WTC11 (cell line): ENCODE data around the gene IL5RA. TPM values are rescaled to one million over a fixed set of nuclear protein-coding genes. Genes with fewer than 3 reads are reported as not detected.

Source experiments
- ATAC-seq: fragments of 200-7000 bp; cut with Tn5 transposase; 2 replicates; pipeline ENCODE4 v1.10.0; 2021; ENCODE audit warnings: mild to moderate bottlenecking, moderate library complexity
- CTCF ChIA-PET: fragments of 300-600 bp; sonication (Branson Sonifier 250); formaldehyde crosslinking; loops from one replicate; lab custom pipeline; 2021; ENCODE audit warnings: antibody characterized with exemption; lab: Charles Lee
- POLR2A ChIA-PET: fragments of 350-600 bp; sonication (Branson Sonifier 250); formaldehyde crosslinking; loops from one replicate; lab custom pipeline; 2021; ENCODE audit warnings: antibody characterized with exemption; lab: Charles Lee
- DNase-seq: peaks from one replicate; pipeline ENCODE4 v3.0.0; 2021; ENCODE audit warnings: low spot score
- H3K27ac Mint-ChIP-seq: 2 replicates; pipeline ENCODE4 v1.8.0; 2021; ENCODE audit warnings: mixed read lengths
- H3K27me3 Mint-ChIP-seq: 2 replicates; pipeline ENCODE4 v1.8.0; 2021; ENCODE audit warnings: low read depth, mild to moderate bottlenecking, moderate library complexity, mixed read lengths
- H3K36me3 Mint-ChIP-seq: 2 replicates; pipeline ENCODE4 v1.8.0; 2021; ENCODE audit warnings: mixed read lengths
- H3K4me1 Mint-ChIP-seq: 2 replicates; pipeline ENCODE4 v1.8.0; 2022; ENCODE audit warnings: mixed read lengths
- H3K4me3 Mint-ChIP-seq: 2 replicates; pipeline ENCODE4 v1.8.0; 2021; ENCODE audit warnings: mild to moderate bottlenecking, moderate library complexity, mixed read lengths
- H3K9me3 Mint-ChIP-seq: 2 replicates; pipeline ENCODE4 v1.8.0; 2021; ENCODE audit warnings: mixed read lengths
- CREB1 ChIP-seq: sonication (generic); formaldehyde crosslinking; IDR thresholded peaks from 2 replicates; pipeline ENCODE4 v1.8.0; 2023; ENCODE audit warnings: mild to moderate bottlenecking, missing genetic modification reagents
- CREM ChIP-seq: sonication (generic); formaldehyde crosslinking; IDR thresholded peaks from 2 replicates; pipeline ENCODE4 v1.8.1; 2022; ENCODE audit warnings: mild to moderate bottlenecking, missing genetic modification reagents, moderate library complexity
- ELF4 ChIP-seq: sonication (generic); formaldehyde crosslinking; IDR thresholded peaks from 2 replicates; pipeline ENCODE4 v1.8.1; 2022; ENCODE audit warnings: low read depth, mild to moderate bottlenecking, moderate library complexity, missing genetic modification reagents
- FOXP1 ChIP-seq: sonication (generic); formaldehyde crosslinking; IDR thresholded peaks from 2 replicates; pipeline ENCODE4 v1.8.0; 2022; ENCODE audit warnings: missing genetic modification reagents, mild to moderate bottlenecking, moderate library complexity, borderline replicate concordance
- GABPB1 ChIP-seq: sonication (generic); formaldehyde crosslinking; IDR thresholded peaks from 2 replicates; pipeline ENCODE4 v1.8.1; 2023; ENCODE audit warnings: mild to moderate bottlenecking, missing genetic modification reagents
- KAT7 ChIP-seq: sonication (generic); formaldehyde crosslinking; IDR thresholded peaks from 2 replicates; pipeline ENCODE4 v1.8.1; 2023; ENCODE audit warnings: missing genetic modification reagents, mild to moderate bottlenecking, borderline replicate concordance
- RELA ChIP-seq: sonication (generic); formaldehyde crosslinking; IDR thresholded peaks from 2 replicates; pipeline ENCODE4 v1.8.1; 2022; ENCODE audit warnings: missing genetic modification reagents, mild to moderate bottlenecking, borderline replicate concordance
- ZNF138 ChIP-seq: sonication (generic); formaldehyde crosslinking; conservative IDR thresholded peaks from 2 replicates; pipeline ENCODE4 v1.8.1; 2022; ENCODE audit warnings: mild to moderate bottlenecking, moderate library complexity, missing genetic modification reagents
- total RNA-seq: library from RNA; stranded (reverse); gene quantifications from 3 replicates; pipeline ENCODE4 v1.2.3, GENCODE V29; 2021
- TF ChIP-seq, protein P1 (sequence below): sonication (generic); formaldehyde crosslinking; IDR thresholded peaks from 2 replicates; pipeline ENCODE4 v1.8.0; 2023; ENCODE audit warnings: mild to moderate bottlenecking, missing genetic modification reagents
- TF ChIP-seq, protein P2 (sequence below): sonication (generic); formaldehyde crosslinking; IDR thresholded peaks from 2 replicates; pipeline ENCODE4 v1.8.0; 2023; ENCODE audit warnings: missing genetic modification reagents, mild to moderate bottlenecking, borderline replicate concordance
- TF ChIP-seq, protein P3 (sequence below): sonication (generic); formaldehyde crosslinking; IDR thresholded peaks from 2 replicates; pipeline ENCODE4 v1.8.0; 2022; ENCODE audit warnings: mild to moderate bottlenecking, missing genetic modification reagents
- TF ChIP-seq, protein P4 (sequence below): sonication (generic); formaldehyde crosslinking; IDR thresholded peaks from 2 replicates; pipeline ENCODE4 v1.8.0; 2022; ENCODE audit warnings: missing genetic modification reagents
- TF ChIP-seq, protein P5 (sequence below): fragments of 250-450 bp; sonication (Bioruptor Pico); IDR thresholded peaks from 2 replicates; pipeline ENCODE4 v1.9.0; 2021; ENCODE audit warnings: mild to moderate bottlenecking

The IL5RA gene
- total RNA-seq, 1 experiment from 2014 or later: not detected

DNA sequence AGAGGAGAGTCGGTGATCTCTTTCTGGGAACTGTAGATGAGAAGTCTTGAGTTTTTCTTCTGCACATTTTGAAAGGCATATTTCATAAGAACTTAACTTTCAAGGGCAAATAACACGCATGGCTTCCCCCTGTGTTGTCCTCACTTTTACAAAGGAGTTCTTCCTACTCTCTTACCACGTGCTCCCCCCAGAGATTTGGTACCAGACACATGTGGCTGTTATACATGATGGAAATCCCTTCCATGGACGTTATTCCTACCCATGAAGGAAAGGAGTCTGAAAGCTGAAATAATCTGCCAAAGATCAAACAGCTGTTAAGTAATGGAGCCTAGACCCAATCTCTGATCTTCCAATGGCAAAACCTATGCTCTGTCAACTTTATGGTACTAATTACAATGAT is 4.4 kb downstream of the IL5RA start (continued):
- TF ChIP-seq, protein P1, sequence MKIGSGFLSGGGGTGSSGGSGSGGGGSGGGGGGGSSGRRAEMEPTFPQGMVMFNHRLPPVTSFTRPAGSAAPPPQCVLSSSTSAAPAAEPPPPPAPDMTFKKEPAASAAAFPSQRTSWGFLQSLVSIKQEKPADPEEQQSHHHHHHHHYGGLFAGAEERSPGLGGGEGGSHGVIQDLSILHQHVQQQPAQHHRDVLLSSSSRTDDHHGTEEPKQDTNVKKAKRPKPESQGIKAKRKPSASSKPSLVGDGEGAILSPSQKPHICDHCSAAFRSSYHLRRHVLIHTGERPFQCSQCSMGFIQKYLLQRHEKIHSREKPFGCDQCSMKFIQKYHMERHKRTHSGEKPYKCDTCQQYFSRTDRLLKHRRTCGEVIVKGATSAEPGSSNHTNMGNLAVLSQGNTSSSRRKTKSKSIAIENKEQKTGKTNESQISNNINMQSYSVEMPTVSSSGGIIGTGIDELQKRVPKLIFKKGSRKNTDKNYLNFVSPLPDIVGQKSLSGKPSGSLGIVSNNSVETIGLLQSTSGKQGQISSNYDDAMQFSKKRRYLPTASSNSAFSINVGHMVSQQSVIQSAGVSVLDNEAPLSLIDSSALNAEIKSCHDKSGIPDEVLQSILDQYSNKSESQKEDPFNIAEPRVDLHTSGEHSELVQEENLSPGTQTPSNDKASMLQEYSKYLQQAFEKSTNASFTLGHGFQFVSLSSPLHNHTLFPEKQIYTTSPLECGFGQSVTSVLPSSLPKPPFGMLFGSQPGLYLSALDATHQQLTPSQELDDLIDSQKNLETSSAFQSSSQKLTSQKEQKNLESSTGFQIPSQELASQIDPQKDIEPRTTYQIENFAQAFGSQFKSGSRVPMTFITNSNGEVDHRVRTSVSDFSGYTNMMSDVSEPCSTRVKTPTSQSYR (CRISPR knock-in tag): no peak
- TF ChIP-seq CREM (CRISPR knock-in tag) (no peak), RELA (CRISPR knock-in tag) (no peak), KAT7 (CRISPR knock-in tag) (no peak)

DNA sequence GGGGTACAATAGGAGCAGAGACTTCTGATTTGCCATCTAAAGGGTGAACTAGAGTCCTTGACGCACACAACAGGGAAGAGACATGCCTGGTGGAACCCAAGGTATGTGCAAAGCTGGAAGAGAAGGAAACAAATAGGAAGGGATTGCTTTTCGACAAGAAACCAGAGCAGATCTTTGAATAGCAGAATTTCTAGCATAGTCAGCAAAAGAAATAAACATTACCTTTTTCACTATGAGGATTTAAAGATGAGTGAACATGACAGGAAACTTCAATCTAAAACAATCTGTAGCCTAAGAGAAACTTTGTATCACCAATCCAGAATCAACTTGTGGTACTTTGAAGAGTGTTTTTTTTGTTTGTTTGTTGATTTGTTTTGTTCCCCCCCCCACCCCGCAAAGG is 4.9 kb downstream of the IL5RA start:
- Mint-ChIP-seq H3K36me3 (peaks cover 12% of the 10 kb centered on the region), H3K9me3 (peaks cover 50% of the 10 kb centered on the region), H3K4me3 (no peak overlapping the region), H3K27ac (no peak overlapping the region)
- POLR2A ChIA-PET: no interaction called here
- TF ChIP-seq GABPB1 (no peak), ZNF138 (CRISPR knock-in tag) (no peak), ELF4 (CRISPR knock-in tag) (no peak), FOXP1 (CRISPR knock-in tag) (no peak), CREB1 (CRISPR knock-in tag) (no peak)
- TF ChIP-seq, protein P2, sequence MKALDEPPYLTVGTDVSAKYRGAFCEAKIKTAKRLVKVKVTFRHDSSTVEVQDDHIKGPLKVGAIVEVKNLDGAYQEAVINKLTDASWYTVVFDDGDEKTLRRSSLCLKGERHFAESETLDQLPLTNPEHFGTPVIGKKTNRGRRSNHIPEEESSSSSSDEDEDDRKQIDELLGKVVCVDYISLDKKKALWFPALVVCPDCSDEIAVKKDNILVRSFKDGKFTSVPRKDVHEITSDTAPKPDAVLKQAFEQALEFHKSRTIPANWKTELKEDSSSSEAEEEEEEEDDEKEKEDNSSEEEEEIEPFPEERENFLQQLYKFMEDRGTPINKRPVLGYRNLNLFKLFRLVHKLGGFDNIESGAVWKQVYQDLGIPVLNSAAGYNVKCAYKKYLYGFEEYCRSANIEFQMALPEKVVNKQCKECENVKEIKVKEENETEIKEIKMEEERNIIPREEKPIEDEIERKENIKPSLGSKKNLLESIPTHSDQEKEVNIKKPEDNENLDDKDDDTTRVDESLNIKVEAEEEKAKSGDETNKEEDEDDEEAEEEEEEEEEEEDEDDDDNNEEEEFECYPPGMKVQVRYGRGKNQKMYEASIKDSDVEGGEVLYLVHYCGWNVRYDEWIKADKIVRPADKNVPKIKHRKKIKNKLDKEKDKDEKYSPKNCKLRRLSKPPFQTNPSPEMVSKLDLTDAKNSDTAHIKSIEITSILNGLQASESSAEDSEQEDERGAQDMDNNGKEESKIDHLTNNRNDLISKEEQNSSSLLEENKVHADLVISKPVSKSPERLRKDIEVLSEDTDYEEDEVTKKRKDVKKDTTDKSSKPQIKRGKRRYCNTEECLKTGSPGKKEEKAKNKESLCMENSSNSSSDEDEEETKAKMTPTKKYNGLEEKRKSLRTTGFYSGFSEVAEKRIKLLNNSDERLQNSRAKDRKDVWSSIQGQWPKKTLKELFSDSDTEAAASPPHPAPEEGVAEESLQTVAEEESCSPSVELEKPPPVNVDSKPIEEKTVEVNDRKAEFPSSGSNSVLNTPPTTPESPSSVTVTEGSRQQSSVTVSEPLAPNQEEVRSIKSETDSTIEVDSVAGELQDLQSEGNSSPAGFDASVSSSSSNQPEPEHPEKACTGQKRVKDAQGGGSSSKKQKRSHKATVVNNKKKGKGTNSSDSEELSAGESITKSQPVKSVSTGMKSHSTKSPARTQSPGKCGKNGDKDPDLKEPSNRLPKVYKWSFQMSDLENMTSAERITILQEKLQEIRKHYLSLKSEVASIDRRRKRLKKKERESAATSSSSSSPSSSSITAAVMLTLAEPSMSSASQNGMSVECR (CRISPR knock-in tag): no peak
- TF ChIP-seq, protein P3, sequence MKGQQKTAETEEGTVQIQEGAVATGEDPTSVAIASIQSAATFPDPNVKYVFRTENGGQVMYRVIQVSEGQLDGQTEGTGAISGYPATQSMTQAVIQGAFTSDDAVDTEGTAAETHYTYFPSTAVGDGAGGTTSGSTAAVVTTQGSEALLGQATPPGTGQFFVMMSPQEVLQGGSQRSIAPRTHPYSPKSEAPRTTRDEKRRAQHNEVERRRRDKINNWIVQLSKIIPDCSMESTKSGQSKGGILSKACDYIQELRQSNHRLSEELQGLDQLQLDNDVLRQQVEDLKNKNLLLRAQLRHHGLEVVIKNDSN (CRISPR knock-in tag): no peak
- TF ChIP-seq, protein P4, sequence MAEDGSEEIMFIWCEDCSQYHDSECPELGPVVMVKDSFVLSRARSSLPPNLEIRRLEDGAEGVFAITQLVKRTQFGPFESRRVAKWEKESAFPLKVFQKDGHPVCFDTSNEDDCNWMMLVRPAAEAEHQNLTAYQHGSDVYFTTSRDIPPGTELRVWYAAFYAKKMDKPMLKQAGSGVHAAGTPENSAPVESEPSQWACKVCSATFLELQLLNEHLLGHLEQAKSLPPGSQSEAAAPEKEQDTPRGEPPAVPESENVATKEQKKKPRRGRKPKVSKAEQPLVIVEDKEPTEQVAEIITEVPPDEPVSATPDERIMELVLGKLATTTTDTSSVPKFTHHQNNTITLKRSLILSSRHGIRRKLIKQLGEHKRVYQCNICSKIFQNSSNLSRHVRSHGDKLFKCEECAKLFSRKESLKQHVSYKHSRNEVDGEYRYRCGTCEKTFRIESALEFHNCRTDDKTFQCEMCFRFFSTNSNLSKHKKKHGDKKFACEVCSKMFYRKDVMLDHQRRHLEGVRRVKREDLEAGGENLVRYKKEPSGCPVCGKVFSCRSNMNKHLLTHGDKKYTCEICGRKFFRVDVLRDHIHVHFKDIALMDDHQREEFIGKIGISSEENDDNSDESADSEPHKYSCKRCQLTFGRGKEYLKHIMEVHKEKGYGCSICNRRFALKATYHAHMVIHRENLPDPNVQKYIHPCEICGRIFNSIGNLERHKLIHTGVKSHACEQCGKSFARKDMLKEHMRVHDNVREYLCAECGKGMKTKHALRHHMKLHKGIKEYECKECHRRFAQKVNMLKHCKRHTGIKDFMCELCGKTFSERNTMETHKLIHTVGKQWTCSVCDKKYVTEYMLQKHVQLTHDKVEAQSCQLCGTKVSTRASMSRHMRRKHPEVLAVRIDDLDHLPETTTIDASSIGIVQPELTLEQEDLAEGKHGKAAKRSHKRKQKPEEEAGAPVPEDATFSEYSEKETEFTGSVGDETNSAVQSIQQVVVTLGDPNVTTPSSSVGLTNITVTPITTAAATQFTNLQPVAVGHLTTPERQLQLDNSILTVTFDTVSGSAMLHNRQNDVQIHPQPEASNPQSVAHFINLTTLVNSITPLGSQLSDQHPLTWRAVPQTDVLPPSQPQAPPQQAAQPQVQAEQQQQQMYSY (CRISPR knock-in tag): no peak
- TF ChIP-seq, protein P5, sequence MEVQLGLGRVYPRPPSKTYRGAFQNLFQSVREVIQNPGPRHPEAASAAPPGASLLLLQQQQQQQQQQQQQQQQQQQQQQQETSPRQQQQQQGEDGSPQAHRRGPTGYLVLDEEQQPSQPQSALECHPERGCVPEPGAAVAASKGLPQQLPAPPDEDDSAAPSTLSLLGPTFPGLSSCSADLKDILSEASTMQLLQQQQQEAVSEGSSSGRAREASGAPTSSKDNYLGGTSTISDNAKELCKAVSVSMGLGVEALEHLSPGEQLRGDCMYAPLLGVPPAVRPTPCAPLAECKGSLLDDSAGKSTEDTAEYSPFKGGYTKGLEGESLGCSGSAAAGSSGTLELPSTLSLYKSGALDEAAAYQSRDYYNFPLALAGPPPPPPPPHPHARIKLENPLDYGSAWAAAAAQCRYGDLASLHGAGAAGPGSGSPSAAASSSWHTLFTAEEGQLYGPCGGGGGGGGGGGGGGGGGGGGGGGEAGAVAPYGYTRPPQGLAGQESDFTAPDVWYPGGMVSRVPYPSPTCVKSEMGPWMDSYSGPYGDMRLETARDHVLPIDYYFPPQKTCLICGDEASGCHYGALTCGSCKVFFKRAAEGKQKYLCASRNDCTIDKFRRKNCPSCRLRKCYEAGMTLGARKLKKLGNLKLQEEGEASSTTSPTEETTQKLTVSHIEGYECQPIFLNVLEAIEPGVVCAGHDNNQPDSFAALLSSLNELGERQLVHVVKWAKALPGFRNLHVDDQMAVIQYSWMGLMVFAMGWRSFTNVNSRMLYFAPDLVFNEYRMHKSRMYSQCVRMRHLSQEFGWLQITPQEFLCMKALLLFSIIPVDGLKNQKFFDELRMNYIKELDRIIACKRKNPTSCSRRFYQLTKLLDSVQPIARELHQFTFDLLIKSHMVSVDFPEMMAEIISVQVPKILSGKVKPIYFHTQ: no peak
- TF ChIP-seq, all 79 proteins: peak for 0
- no peak for ATAC-seq
- H3K27me3 Mint-ChIP-seq: no peaks in the 10 kb centered on the region; the same call in 1 of the 2 replicates
- CTCF ChIA-PET: no interaction called here
- no peaks in the 10 kb centered on the region; the same call in 1 of the 2 replicates for H3K4me1 Mint-ChIP-seq
- DNase-seq: no peak
